Skeletal muscle satellite cell (primary cell): ENCODE data around the gene SCARF2. TPM values are rescaled to one million over a fixed set of nuclear protein-coding genes. Genes with fewer than 3 reads are reported as not detected.
"Not testable (repeated sequence)": the region's sequence is repeated elsewhere in the genome, so short reads cannot be mapped to it uniquely, and the experiment has no call there.

Experiments used
- H3K27me3 ChIP-seq: 2 replicates; pipeline ENCODE4 v1.7.0; 2013; ENCODE audit warnings: low read length; ENCODE audit not compliant: control insufficient read depth, insufficient read depth
- H3K36me3 ChIP-seq: 2 replicates; pipeline ENCODE4 v1.7.0; 2013; ENCODE audit warnings: mild to moderate bottlenecking, control low read depth, low read length; ENCODE audit not compliant: insufficient read depth
- H3K4me1 ChIP-seq: 2 replicates; pipeline ENCODE4 v1.7.0; 2013; ENCODE audit warnings: low read length; ENCODE audit not compliant: control insufficient read depth, insufficient read depth
- H3K4me2 ChIP-seq: 2 replicates; pipeline ENCODE4 v1.7.0; 2013; ENCODE audit warnings: mild to moderate bottlenecking, low read length
- H3K4me3 ChIP-seq: 2 replicates; pipeline ENCODE4 v1.7.0; 2013; ENCODE audit warnings: low read length
- H3K9ac ChIP-seq: 2 replicates; pipeline ENCODE4 v1.7.0; 2013; ENCODE audit warnings: mild to moderate bottlenecking, low read depth, low read length, moderate library complexity
- H3K9me3 ChIP-seq: replicated peaks from 2 replicates; pipeline ENCODE4 v1.7.0; 2013; ENCODE audit warnings: mild to moderate bottlenecking, control low read depth, low read length
- total RNA-seq: library from RNA; depleted of rRNA; stranded (reverse); fragments of >200 nt; gene quantifications from 2 replicates; pipeline ENCODE4 v1.2.3, GENCODE V29; 2012; rRNA removed

The SCARF2 gene
- 13.5 and 15.2 TPM in 2 replicates for total RNA-seq

DNA sequence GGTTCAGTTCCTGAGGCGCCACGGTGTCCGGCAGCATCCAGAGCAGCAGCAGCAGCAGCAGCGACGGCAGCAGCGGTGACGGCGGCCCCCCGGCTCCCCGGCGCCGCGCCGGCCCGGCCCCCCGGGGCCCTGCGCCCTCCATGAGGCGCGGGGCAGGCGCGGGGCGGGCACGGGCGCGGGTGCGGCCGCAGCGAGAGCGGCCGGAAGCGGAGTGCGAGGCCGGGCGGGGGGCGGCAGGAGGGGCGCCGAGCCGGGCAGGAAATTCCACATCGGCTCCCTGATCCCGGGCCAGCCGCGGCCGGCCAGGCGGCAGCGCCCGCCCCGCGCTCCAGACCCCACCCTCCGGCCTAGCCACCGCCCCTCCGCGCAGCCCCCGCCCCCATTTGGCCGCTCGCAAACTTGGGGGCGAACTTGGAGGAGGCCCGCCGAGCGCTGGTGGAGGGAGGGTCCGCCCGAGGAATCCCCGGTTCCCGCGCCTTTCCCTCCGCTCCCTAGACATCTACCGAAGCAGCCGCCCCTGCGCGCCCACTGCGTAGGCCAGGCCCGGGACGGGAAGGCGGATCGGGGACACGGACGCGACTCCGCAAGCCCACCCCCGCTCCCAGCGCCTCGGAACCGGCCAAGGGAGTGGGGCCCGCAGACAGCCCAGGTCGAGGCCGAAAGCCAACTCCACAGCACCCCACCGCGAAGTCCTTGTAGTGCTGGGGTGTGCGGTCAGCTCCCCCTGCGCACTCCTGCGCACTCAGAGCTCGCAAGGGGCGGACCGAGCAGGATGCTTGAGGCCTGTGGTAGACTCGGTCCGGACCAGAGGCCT, at the start of gene SCARF2:
TSS of gene SCARF2 (minus strand) at position 213 of the 814 bp plus-strand sequence. CDS start at position 142, 71 bp downstream.
- Histone ChIP-seq H3K36me3 (no peaks in the 10 kb centered on the region), H3K9ac (peak within 1 kb of the TSS; percentile 84), H3K4me3 (peak within 1 kb of the TSS; percentile 96), H3K27me3 (no peaks in the 10 kb centered on the region), H3K4me2 (peak within 1 kb of the TSS; percentile 94), H3K9me3 (no peaks in the 10 kb centered on the region), H3K4me1 (peaks cover 13% of the 10 kb centered on the region)

- H3K27me3 ChIP-seq: no peaks in the 10 kb centered on the region
- peaks cover 9% of the 10 kb centered on the region for H3K36me3 ChIP-seq
- H3K9me3 ChIP-seq: no peaks in the 10 kb centered on the region
- H3K9ac ChIP-seq: no peak overlapping the region
- no peaks in the 10 kb centered on the region for H3K4me1 ChIP-seq
- H3K4me2 ChIP-seq: no peak overlapping the region
- no peak overlapping the region for H3K4me3 ChIP-seq
Observed at GRCh38 chr22:20486229-20486628, 48.6 kb upstream of the SCARF2 start.

DNA sequence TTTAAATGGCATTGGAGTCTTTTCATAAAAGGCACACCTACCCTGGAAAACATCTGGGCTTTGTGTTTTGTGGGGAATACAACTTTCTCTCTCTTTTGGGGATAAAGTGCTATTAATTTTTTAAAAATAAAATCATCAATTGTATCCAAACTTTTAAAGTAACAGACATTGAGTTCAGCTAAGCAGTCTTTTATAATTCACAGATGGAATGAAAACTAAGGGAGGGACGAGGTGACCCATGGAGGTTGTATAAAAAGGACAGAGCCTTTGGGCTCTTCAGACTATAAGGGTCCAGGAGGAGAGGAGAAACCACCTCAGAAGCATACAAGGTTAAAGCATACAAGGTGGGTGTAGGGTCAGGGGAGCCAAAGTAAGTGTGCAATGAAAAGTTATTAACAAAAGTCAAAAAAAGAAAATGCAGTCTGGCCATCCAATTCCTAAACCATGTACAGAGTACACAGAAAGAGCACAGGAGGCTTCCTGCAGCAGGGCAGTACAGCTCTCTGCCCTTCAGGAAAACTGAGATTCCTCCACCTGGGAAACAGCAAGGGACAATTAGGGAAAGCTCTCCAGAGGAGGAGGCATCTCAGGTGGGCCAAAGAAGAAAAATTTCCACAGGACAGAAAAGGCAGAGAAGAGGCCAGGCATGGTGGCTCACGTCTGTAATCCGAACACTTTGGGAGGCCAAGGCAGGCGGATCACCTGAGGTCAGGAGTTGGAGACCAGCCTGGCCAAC, 47.5 kb upstream of the SCARF2 start:
- Histone ChIP-seq H3K9ac (no peak overlapping the region), H3K4me2 (no peak overlapping the region), H3K4me1 (no peaks in the 10 kb centered on the region), H3K9me3 (no peaks in the 10 kb centered on the region), H3K4me3 (no peak overlapping the region), H3K36me3 (peaks cover 9% of the 10 kb centered on the region), H3K27me3 (no peaks in the 10 kb centered on the region)

- no peaks in the 10 kb centered on the region for H3K4me1 ChIP-seq
- no peaks in the 10 kb centered on the region for H3K27me3 ChIP-seq
- H3K4me3 ChIP-seq: no peak overlapping the region
- H3K36me3 ChIP-seq: peaks cover 9% of the 10 kb centered on the region
- H3K9ac ChIP-seq: no peak overlapping the region
- no peak overlapping the region for H3K4me2 ChIP-seq
- no peaks in the 10 kb centered on the region for H3K9me3 ChIP-seq
Observed at GRCh38 chr22:20483771-20484170, 46.1 kb upstream of the SCARF2 start.

DNA sequence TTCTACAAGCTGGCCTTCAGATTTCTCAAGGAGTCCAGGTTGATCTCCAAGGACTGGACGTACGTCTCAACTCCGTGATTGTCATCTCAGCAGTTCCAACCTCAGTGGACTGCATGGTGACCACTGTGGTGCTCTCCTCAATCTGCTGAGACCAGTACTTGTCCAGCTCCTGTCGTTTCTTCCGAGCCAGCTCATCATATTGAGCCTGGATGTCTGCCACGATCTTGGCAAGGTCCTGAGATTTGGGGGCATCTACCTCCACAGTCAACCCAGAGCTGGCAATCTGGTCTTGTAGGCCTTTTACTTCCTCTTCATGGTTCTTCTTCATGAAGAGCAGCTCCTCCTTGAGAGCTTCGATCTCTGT, 45.5 kb upstream of the SCARF2 start:
- H3K4me1 ChIP-seq: not testable (repeated sequence)

GRCh38 chr22:20479612-20480196, 42.1 kb upstream of the SCARF2 start:
- Histone ChIP-seq H3K27me3 (no peaks in the 10 kb centered on the region), H3K4me2 (no peak overlapping the region), H3K9me3 (no peaks in the 10 kb centered on the region), H3K36me3 (peaks cover 3% of the 10 kb centered on the region), H3K4me1 (no peaks in the 10 kb centered on the region), H3K4me3 (no peak overlapping the region), H3K9ac (no peak overlapping the region)

More for the DNA sequence above, 45.5 kb upstream of the SCARF2 start:
- H3K4me2 ChIP-seq, H3K27me3 ChIP-seq, H3K36me3 ChIP-seq, H3K9me3 ChIP-seq, H3K9ac ChIP-seq, H3K4me3 ChIP-seq: not testable (repeated sequence)

GRCh38 chr22:20478059-20478458, 40.4 kb upstream of the SCARF2 start:
- H3K9ac ChIP-seq, H3K9me3 ChIP-seq, H3K27me3 ChIP-seq, H3K4me1 ChIP-seq, H3K4me2 ChIP-seq, H3K4me3 ChIP-seq, H3K36me3 ChIP-seq: not testable (repeated sequence)

- H3K4me1 ChIP-seq, H3K9ac ChIP-seq, H3K4me3 ChIP-seq, H3K36me3 ChIP-seq, H3K9me3 ChIP-seq, H3K4me2 ChIP-seq, H3K27me3 ChIP-seq: not testable (repeated sequence)
Observed at GRCh38 chr22:20475569-20475968, 37.9 kb upstream of the SCARF2 start.

DNA sequence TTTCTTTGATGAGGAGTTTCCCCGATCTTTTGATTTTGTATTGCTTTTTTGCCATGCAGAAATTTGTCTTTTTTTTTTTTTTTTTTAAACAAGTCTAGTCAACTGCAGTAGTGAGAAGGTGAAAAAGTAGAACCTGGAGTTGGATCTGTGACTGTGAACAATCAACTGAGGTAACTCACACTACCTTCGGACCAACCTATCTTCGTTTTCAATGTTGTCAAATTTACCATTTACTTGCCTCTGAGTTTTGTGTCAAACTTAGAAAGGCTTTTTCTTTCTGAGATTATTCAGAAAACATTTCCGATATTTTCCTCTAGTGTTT, 37.5 kb upstream of the SCARF2 start:
- H3K9me3 ChIP-seq: no peaks in the 10 kb centered on the region
- H3K4me1 ChIP-seq: no peaks in the 10 kb centered on the region
- no peaks in the 10 kb centered on the region for H3K27me3 ChIP-seq
- no peak overlapping the region for H3K9ac ChIP-seq
- H3K4me2 ChIP-seq: no peak overlapping the region
- no peak overlapping the region for H3K4me3 ChIP-seq
- H3K36me3 ChIP-seq: peaks cover 10% of the 10 kb centered on the region

DNA sequence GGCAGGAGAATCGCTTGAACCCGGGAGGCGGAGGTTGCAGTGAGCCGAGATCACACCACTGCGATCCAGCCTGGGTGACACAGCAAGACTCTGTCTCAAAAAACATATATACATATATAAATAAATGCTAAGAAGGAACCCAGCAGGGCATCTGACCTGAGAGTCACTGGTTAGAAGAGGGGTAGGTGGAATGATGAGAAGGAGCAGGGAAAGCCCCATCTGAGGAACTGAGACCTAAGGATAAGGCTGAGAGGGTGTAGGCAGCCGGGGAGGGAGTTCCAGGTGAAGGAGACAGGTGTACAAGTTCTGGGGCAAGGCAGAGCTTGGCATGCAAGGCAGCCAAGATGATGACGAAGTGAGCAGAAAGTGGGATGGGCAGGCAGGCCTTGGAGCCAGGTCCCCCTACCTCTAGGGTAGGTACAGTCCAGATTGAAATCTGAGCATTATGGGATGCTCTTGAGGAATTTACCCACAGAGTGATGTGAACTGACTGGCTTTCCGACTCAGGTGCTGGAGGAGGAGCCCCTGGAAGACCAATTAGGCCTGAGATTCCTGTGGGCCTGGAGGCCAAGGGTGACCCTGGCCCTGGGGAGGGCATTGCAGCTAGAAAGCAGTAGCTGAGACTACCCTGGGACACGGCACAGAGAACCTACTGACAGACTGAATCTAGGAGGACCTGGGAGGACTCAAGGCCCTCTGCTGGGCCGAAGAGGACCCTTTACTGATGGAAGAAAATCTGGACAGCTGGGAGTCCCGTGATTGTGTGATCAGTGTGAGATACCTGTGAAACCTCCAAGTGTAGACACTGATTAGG, 35.2 kb upstream of the SCARF2 start:
- Histone ChIP-seq H3K27me3 (no peaks in the 10 kb centered on the region), H3K4me1 (no peaks in the 10 kb centered on the region), H3K4me3 (no peak overlapping the region), H3K9ac (no peak overlapping the region), H3K9me3 (no peaks in the 10 kb centered on the region), H3K4me2 (no peak overlapping the region), H3K36me3 (peaks cover 12% of the 10 kb centered on the region)

DNA sequence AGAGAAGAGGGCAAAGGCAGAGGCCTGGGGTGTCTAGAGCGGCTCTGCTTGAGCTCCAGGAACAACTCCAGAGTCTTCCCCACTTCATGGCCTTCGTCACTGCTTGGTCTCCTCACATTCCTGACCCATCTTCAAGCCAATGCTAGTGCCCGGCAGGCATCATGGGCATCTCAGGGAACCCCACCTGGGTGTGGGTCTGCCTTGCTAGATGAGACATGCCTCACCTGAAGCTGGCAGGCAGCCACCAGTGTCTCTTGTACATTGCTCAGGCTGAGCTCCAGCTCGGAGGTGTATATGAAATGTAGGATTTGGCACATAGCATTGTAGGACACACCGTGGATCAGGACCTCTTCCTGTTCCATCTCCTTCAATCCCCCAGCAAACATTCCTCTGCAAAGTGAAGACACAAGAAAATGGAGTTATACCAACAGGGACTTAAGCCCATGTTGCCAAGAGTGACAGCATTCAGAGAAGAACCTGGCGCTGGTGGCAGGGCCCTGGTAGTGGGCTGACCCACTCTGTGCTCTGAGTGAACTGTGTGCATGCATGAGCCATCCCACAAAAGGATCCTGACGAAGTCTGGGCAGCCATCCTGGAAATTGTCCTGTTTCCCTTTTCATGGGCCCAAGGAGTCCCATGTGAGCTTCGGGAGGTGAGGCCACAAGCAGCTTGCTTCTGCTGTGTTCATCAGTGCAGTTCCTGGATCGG, 33.7 kb upstream of the SCARF2 start:
- Histone ChIP-seq H3K9me3 (no peaks in the 10 kb centered on the region), H3K4me1 (no peaks in the 10 kb centered on the region), H3K27me3 (no peaks in the 10 kb centered on the region), H3K36me3 (peaks cover 15% of the 10 kb centered on the region), H3K9ac (no peak overlapping the region), H3K4me3 (no peak overlapping the region), H3K4me2 (no peak overlapping the region)
